ENCODE data around the gene TRAPPC14. TPM values are rescaled to one million over a fixed set of nuclear protein-coding genes. Genes with fewer than 3 reads are reported as not detected.
"Not testable (repeated sequence)": the region's sequence is repeated elsewhere in the genome, so short reads cannot be mapped to it uniquely, and the experiment has no call there.

Gene TRAPPC14
- total RNA-seq (2014; rRNA removed; shearing (Covaris generic)) (7.0 and 11.8 TPM in 2 replicates), polyA plus RNA-seq (2016; fragmentation: Nextera tagmentation; extraction: Ambion mirVana) (5.1 and 5.8 TPM in 2 replicates)

DNA sequence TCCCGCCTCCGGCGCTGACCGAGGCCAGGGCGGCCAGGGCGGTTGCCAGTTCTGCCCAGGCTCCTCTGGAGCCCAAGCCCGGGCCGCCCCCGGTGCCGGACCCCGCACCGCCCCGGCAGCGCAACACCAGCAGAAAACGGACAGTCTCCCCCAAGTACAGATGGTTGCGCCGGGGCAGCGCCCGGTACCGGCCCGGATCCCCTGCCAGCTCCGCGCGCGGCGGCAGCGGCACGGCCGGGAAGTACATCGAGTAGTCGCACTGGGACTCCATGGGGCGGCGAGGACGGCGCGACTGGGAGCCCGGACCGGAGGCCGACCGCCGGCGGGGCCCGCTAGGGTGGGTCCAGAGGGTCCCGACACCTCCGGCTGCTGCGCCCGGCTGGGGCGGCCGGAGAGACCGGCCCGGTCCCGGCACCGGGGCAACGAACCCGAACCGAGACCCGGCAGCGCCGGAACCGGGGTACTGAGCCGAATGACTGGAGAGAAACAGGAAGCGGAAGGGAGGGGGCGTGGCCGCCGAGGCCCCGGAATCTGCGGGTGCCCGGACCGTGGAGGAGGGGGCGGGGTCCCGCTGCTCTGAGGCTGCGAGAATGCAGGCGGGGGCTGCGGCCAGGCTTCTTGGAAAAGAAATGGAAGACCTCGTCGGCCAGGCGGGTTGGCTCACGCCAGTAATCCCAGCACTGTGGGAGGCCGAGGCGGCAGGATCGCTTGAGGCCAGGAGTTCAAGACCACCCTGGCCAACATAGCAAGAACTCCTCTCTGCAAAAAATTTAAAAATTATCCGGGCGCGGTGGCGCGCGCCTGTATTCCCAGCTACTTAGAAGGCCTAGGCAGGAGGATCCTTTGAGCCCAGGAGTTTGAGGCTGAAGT is at the start of gene TRAPPC14:
TSS of gene TRAPPC14 (minus strand) at position 495 of the 870 bp plus-strand sequence. CDS start at position 271, 224 bp downstream.
- Histone ChIP-seq H3K4me2 (ENCODE audit: unreplicated experiment) (peak within 1 kb of the TSS; percentile 79), H3K9ac (peak within 1 kb of the TSS; percentile 82), H3F3A (ENCODE audit: insufficient read depth) (no peaks in the 10 kb centered on the region), H3K4me1 (ENCODE audit: insufficient read depth) (peaks cover 5% of the 10 kb centered on the region; the same call in 1 of the 2 replicates), H3K27ac (peak within 1 kb of the TSS; percentile 37), H2AFZ (peak within 1 kb of the TSS; percentile 97), H3K27me3 (replicated peaks; ENCODE audit: insufficient read depth) (no peaks in the 10 kb centered on the region), H3K9me2 (ENCODE audit: insufficient read depth) (no peaks in the 10 kb centered on the region), H3K4me3 (peak within 1 kb of the TSS; percentile 97), H4K20me1 (ENCODE audit: insufficient read depth) (no peaks in the 10 kb centered on the region; the same call in 1 of the 2 replicates), H3K36me3 (ENCODE audit: low read depth) (no peaks in the 10 kb centered on the region; the same call in 1 of the 2 replicates), H3K79me2 (ENCODE audit: insufficient read depth) (peaks cover 17% of the 10 kb centered on the region; the same call in 1 of the 2 replicates), H3K9me3 (ENCODE audit: low read depth) (no peaks in the 10 kb centered on the region)
- DNase-seq: peak; percentile 90
- TF ChIP-seq EZH2 (IDR thresholded peaks at IDR 0.05; ENCODE audit: insufficient read depth, poor library complexity, severe bottlenecking) (no peak), EZH2phosphoT487 (IDR thresholded peaks at IDR 0.05; ENCODE audit: insufficient read depth, low read depth) (no peak)
- 1% methylated on average over 40 to 62 of the region's 87 CpGs for WGBS, 2 experiments (ENCODE audit: low coverage in 1 of 2, low lambda C conversion rate in 2 of 2, missing lambda C conversion rate in 2 of 2)
- in situ Hi-C loops (cut with MboI): no loop called here

- H3K9me2 ChIP-seq (ENCODE audit: insufficient read depth): no peaks in the 10 kb centered on the region
- H3F3A ChIP-seq (ENCODE audit: insufficient read depth): no peaks in the 10 kb centered on the region
- H3K9me3 ChIP-seq (ENCODE audit: low read depth): no peaks in the 10 kb centered on the region
- H3K79me2 ChIP-seq (ENCODE audit: insufficient read depth): no peaks in the 10 kb centered on the region
- H3K4me2 ChIP-seq (ENCODE audit: unreplicated experiment): no peak overlapping the region
- WGBS, 2 experiments (ENCODE audit: low coverage in 1 of 2, low lambda C conversion rate in 2 of 2, missing lambda C conversion rate in 2 of 2): 56 to 65% methylated on average over 9 of the region's 9 CpGs
- H3K27ac ChIP-seq: no peak overlapping the region
- in situ Hi-C loops (cut with MboI): no loop called here
- H3K4me1 ChIP-seq (ENCODE audit: insufficient read depth): no peaks in the 10 kb centered on the region
- TF ChIP-seq EZH2phosphoT487 (IDR thresholded peaks at IDR 0.05; ENCODE audit: insufficient read depth, low read depth) (no peak), EZH2 (IDR thresholded peaks at IDR 0.05; ENCODE audit: insufficient read depth, poor library complexity, severe bottlenecking) (no peak)
- H3K36me3 ChIP-seq (ENCODE audit: low read depth): no peaks in the 10 kb centered on the region
- no peak for DNase-seq
- H3K9ac ChIP-seq: no peak overlapping the region
- 0 out of 2 replicates have a peak, but pooled peaks cover 7% of the 10 kb centered on the region for H3K27me3 ChIP-seq (replicated peaks; ENCODE audit: insufficient read depth)
- no peak overlapping the region for H2AFZ ChIP-seq
- no peak overlapping the region for H3K4me3 ChIP-seq
- no peaks in the 10 kb centered on the region for H4K20me1 ChIP-seq (ENCODE audit: insufficient read depth)
These were observed 45.9 kb upstream of the TRAPPC14 start for GRCh38 chr7:100204454-100204853.

DNA sequence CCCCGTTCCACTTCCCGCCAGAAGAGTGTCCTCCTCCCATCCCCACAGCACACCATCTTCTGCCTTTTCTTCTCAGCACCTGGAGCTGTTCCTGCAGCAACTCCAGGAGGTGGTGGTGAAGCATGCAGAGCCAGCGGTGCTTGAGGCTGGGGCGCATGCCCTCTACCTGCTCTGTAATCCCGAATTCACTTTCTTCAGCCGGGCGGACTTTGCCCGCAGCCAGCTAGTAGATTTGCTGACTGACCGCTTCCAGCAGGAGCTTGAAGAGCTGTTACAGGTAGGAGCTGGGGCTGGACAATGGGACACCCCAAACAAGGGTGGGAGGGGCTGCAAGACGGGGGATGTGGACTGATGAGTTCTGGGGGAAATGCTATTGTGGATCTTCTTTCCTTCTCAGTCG is 42.2 kb upstream of the TRAPPC14 start:
- Histone ChIP-seq H3K79me2 (ENCODE audit: insufficient read depth) (no peaks in the 10 kb centered on the region), H3K9me2 (ENCODE audit: insufficient read depth) (no peaks in the 10 kb centered on the region), H3K4me2 (ENCODE audit: unreplicated experiment) (no peak overlapping the region), H3K4me3 (no peak overlapping the region), H3K4me1 (ENCODE audit: insufficient read depth) (no peaks in the 10 kb centered on the region), H4K20me1 (ENCODE audit: insufficient read depth) (no peaks in the 10 kb centered on the region), H3K27ac (no peak overlapping the region), H3K27me3 (replicated peaks; ENCODE audit: insufficient read depth) (0 out of 2 replicates have a peak, but pooled peaks cover 7% of the 10 kb centered on the region), H3F3A (ENCODE audit: insufficient read depth) (no peaks in the 10 kb centered on the region), H3K36me3 (ENCODE audit: low read depth) (no peaks in the 10 kb centered on the region), H2AFZ (no peak overlapping the region), H3K9me3 (ENCODE audit: low read depth) (no peaks in the 10 kb centered on the region), H3K9ac (no peak overlapping the region)
- in situ Hi-C loops (cut with MboI): no loop called here
- TF ChIP-seq EZH2phosphoT487 (IDR thresholded peaks at IDR 0.05; ENCODE audit: insufficient read depth, low read depth): no peak
- TF ChIP-seq EZH2 (IDR thresholded peaks at IDR 0.05; ENCODE audit: insufficient read depth, poor library complexity, severe bottlenecking): no peak
- no peak for DNase-seq
- WGBS, 2 experiments (ENCODE audit: low coverage in 1 of 2, low lambda C conversion rate in 2 of 2, missing lambda C conversion rate in 2 of 2): 75 to 80% methylated on average over 10 to 11 of the region's 11 CpGs

GRCh38 chr7:100198266-100198665 is 39.7 kb upstream of the TRAPPC14 start:
- Histone ChIP-seq H3K9me3 (ENCODE audit: low read depth) (no peaks in the 10 kb centered on the region), H4K20me1 (ENCODE audit: insufficient read depth) (no peaks in the 10 kb centered on the region), H3K27ac (no peak overlapping the region), H3K27me3 (replicated peaks; ENCODE audit: insufficient read depth) (0 out of 2 replicates have a peak, but pooled peaks cover 7% of the 10 kb centered on the region), H3K4me2 (ENCODE audit: unreplicated experiment) (no peak overlapping the region), H3K36me3 (ENCODE audit: low read depth) (no peaks in the 10 kb centered on the region), H3K4me3 (no peak overlapping the region), H3K79me2 (ENCODE audit: insufficient read depth) (no peaks in the 10 kb centered on the region), H2AFZ (no peak overlapping the region), H3F3A (ENCODE audit: insufficient read depth) (no peaks in the 10 kb centered on the region), H3K4me1 (ENCODE audit: insufficient read depth) (no peaks in the 10 kb centered on the region), H3K9me2 (ENCODE audit: insufficient read depth) (no peaks in the 10 kb centered on the region), H3K9ac (no peak overlapping the region)
- TF ChIP-seq EZH2phosphoT487 (IDR thresholded peaks at IDR 0.05; ENCODE audit: insufficient read depth, low read depth): no peak
- TF ChIP-seq EZH2 (IDR thresholded peaks at IDR 0.05; ENCODE audit: insufficient read depth, poor library complexity, severe bottlenecking): no peak
- in situ Hi-C loops (cut with MboI): no loop called here
- no peak for DNase-seq
- WGBS, 2 experiments (ENCODE audit: low coverage in 1 of 2, low lambda C conversion rate in 2 of 2, missing lambda C conversion rate in 2 of 2): 80 to 83% methylated on average over 10 of the region's 10 CpGs

DNA sequence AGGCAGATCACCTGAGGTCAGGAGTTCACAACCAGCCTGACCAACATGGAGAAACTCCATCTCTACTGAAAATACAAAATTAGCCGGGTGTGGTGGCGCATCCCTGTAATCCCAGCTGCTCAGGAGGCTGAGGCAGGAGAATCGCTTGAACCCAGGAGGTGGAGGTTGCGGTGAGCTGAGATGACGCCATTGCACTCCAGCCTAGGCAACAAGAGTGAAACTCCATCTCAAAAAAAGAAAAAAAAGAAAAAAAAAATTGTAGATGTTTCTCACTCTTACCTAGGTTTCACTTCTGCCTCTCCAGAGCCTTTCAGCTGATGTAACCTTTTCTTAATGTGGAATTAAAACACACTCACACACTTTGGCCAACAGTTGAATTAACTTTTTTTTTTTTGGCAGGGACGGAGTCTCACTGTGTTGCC is 37.4 kb upstream of the TRAPPC14 start:
- DNase-seq; H3K9ac ChIP-seq; H3K36me3 ChIP-seq (ENCODE audit: low read depth); H3K27ac ChIP-seq; H3K4me2 ChIP-seq (ENCODE audit: unreplicated experiment); H3K9me3 ChIP-seq (ENCODE audit: low read depth); in situ Hi-C loops (cut with MboI); H2AFZ ChIP-seq; H3K27me3 ChIP-seq (replicated peaks; ENCODE audit: insufficient read depth); H4K20me1 ChIP-seq (ENCODE audit: insufficient read depth); H3K4me3 ChIP-seq; H3K79me2 ChIP-seq (ENCODE audit: insufficient read depth); H3K9me2 ChIP-seq (ENCODE audit: insufficient read depth): not testable (repeated sequence)
- H3F3A ChIP-seq (ENCODE audit: insufficient read depth): peaks cover 11% of the 10 kb centered on the region; the same call in 1 of the 2 replicates
- WGBS, 2 experiments (ENCODE audit: low coverage in 1 of 2, low lambda C conversion rate in 2 of 2, missing lambda C conversion rate in 2 of 2): 85 to 91% methylated on average over 6 of the region's 6 CpGs
- H3K4me1 ChIP-seq (ENCODE audit: insufficient read depth): peaks cover 10% of the 10 kb centered on the region

All from GM23248 (cell line).